NT2/D1 (cell line): ENCODE measurements around the gene NRF1.

Experiments
- DNase-seq: peaks from one replicate; pipeline ENCODE4 v3.0.0-alpha.2; 2011; ENCODE audit warnings: low read depth, low spot score
- H3K27me3 ChIP-seq: 2 replicates; pipeline ENCODE4 v1.6.0; 2011; ENCODE audit warnings: mild to moderate bottlenecking; ENCODE audit not compliant: insufficient read length, insufficient read depth
- H3K36me3 ChIP-seq: 2 replicates; pipeline ENCODE4 v1.6.1; 2011; ENCODE audit warnings: mild to moderate bottlenecking, low read length, mixed read lengths; ENCODE audit not compliant: insufficient read depth, insufficient read length
- H3K4me1 ChIP-seq: 2 replicates; pipeline ENCODE4 v1.5.1; 2011; ENCODE audit not compliant: insufficient read depth, insufficient read length
- H3K4me3 ChIP-seq: 2 replicates; pipeline ENCODE4 v1.5.1; 2011; ENCODE audit warnings: low read depth; ENCODE audit not compliant: insufficient read length
- H3K9ac ChIP-seq: 2 replicates; pipeline ENCODE4 v1.6.0; 2011; ENCODE audit warnings: low read depth; ENCODE audit not compliant: insufficient read length
- H3K9me3 ChIP-seq: 2 replicates; pipeline ENCODE4 v1.5.1; 2011; ENCODE audit warnings: mild to moderate bottlenecking, low read length; ENCODE audit not compliant: insufficient read depth
- SUZ12 ChIP-seq: IDR thresholded peaks from 2 replicates; pipeline ENCODE4 v1.6.1; 2011; ENCODE audit not compliant: insufficient read length, insufficient read depth; ENCODE audit errors: extremely low read depth
- YY1 ChIP-seq: IDR thresholded peaks from 2 replicates; pipeline ENCODE4 v1.6.1; 2011; ENCODE audit not compliant: insufficient read length, insufficient read depth
- ZNF274 ChIP-seq: IDR thresholded peaks from 2 replicates; pipeline ENCODE4 v1.6.1; 2011; ENCODE audit warnings: mild to moderate bottlenecking, low read depth, low read length

Gene NRF1

DNA sequence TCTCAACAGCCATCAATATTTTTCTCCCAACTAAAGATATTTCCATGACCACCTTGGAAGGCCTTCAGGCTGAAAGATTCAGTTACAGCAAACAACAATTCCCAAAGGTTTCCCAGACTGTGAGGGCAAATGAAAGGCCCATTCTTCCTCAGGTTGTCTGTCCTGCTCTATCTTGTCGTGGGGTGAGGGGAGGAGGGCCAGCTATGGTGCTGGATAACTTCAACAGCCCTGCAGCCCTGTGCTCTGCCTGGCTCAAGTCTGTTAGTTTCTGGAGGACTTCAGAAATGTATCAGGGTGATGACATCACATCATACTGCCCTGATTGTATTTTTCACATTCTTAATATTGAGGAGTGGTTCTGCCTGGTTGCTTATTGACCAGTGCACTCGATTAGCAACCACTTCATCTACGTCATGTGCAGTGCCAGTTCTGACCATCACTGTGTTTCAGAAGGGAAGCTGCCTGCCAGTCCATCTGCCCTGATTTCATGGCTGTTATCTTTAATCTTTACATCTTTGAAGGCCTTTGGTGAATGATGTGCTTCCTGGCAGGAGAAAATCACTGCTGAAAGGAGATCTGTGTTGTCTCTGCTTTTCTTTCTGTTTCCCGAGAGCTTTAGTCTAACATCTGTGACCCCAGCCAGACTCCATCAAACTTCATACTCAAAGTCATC lies 135.5 kb downstream of the NRF1 start:
- H3K36me3 ChIP-seq, result peaks cover 25% of the 10 kb centered on the region
- TF ChIP-seq SUZ12 (no peak), YY1 (no peak), ZNF274 (no peak)
- no peak overlapping the region for H3K4me3 ChIP-seq
- no peaks in the 10 kb centered on the region for H3K9me3 ChIP-seq
- no peak overlapping the region for H3K9ac ChIP-seq
- H3K27me3 ChIP-seq, result no peaks in the 10 kb centered on the region
- DNase-seq, result no peak
- H3K4me1 ChIP-seq, result no peaks in the 10 kb centered on the region

- no peaks in the 10 kb centered on the region for H3K9me3 ChIP-seq
- H3K27me3 ChIP-seq, result no peaks in the 10 kb centered on the region
- H3K4me1 ChIP-seq, result no peaks in the 10 kb centered on the region
- H3K9ac ChIP-seq, result no peak overlapping the region
- no peak for DNase-seq
- no peak overlapping the region for H3K4me3 ChIP-seq
- H3K36me3 ChIP-seq, result peaks cover 27% of the 10 kb centered on the region
- TF ChIP-seq YY1 (no peak), SUZ12 (no peak), ZNF274 (no peak)
Observed at GRCh38 chr7:129748356-129749109, 137.0 kb downstream of the NRF1 start.

GRCh38 chr7:129750091-129750490 lies 138.6 kb downstream of the NRF1 start:
- TF ChIP-seq SUZ12, result no peak
- TF ChIP-seq YY1, result no peak
- TF ChIP-seq ZNF274, result no peak
- H3K4me1 ChIP-seq, result no peaks in the 10 kb centered on the region
- H3K9me3 ChIP-seq, result no peaks in the 10 kb centered on the region
- DNase-seq, result no peak
- H3K36me3 ChIP-seq, result peaks cover 31% of the 10 kb centered on the region
- no peak overlapping the region for H3K4me3 ChIP-seq
- H3K27me3 ChIP-seq, result no peaks in the 10 kb centered on the region
- H3K9ac ChIP-seq, result no peak overlapping the region

DNA sequence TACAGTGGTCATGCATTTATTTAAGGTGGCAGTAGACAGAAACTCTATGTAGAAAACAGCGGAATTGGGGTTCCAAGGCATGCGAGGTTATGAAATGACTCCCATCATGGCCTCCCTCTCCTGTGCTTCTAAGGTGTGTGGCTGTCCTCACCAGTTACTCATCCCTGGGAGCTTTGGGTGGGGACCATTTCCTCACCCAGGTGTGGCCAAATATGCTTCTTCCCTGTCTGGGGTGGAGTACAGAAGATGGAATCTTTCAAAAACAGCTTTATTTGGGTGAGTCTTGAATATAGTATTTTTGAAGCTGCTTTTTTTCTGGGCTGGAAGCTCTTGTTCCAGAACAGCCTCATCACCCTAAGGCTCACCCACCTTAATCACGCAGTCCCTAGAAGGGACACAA lies 139.0 kb downstream of the NRF1 start:
- TF ChIP-seq SUZ12 (no peak), ZNF274 (no peak), YY1 (no peak)
- no peaks in the 10 kb centered on the region for H3K27me3 ChIP-seq
- H3K4me1 ChIP-seq, result no peaks in the 10 kb centered on the region
- no peak overlapping the region for H3K4me3 ChIP-seq
- H3K36me3 ChIP-seq, result peaks cover 33% of the 10 kb centered on the region
- H3K9me3 ChIP-seq, result no peaks in the 10 kb centered on the region
- DNase-seq, result no peak
- no peak overlapping the region for H3K9ac ChIP-seq

DNA sequence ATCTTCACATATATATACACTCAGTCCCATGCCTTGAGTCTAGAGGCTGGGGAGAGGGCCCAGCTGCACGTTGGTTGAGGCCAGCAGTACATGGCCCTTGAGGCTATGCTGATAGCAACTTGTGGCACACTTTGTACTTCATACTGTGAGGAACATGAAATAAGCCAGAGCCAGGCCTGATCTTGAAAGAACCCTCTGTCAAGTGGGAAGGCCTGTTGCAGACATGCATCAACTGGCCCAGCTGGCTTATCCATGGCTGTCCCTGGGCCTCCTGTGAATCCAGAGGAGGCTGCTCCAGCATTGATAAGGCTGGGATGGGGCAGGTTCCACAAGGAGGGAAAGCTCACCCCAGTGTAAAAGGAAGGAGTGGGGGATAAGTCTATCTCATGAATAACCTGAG lies 140.4 kb downstream of the NRF1 start:
- Histone ChIP-seq H3K9ac (no peak overlapping the region), H3K36me3 (peaks cover 41% of the 10 kb centered on the region), H3K27me3 (no peaks in the 10 kb centered on the region), H3K4me1 (no peaks in the 10 kb centered on the region), H3K9me3 (no peaks in the 10 kb centered on the region), H3K4me3 (no peak overlapping the region)
- DNase-seq, result no peak
- TF ChIP-seq YY1 (no peak), SUZ12 (no peak)

- no peak overlapping the region for H3K9ac ChIP-seq
- no peaks in the 10 kb centered on the region for H3K27me3 ChIP-seq
- peaks cover 35% of the 10 kb centered on the region for H3K36me3 ChIP-seq
- H3K4me1 ChIP-seq, result no peaks in the 10 kb centered on the region
- no peak for TF ChIP-seq ZNF274
- TF ChIP-seq YY1, result no peak
- no peak for TF ChIP-seq SUZ12
- no peak overlapping the region for H3K4me3 ChIP-seq
- no peaks in the 10 kb centered on the region for H3K9me3 ChIP-seq
- no peak for DNase-seq
Observed at GRCh38 chr7:129752760-129753159, 141.2 kb downstream of the NRF1 start.

- no peaks in the 10 kb centered on the region for H3K27me3 ChIP-seq
- no peak overlapping the region for H3K4me3 ChIP-seq
- TF ChIP-seq YY1 (no peak), ZNF274 (no peak), SUZ12 (no peak)
- H3K4me1 ChIP-seq, result no peaks in the 10 kb centered on the region
- H3K9ac ChIP-seq, result no peak overlapping the region
- DNase-seq, result no peak
- H3K9me3 ChIP-seq, result no peaks in the 10 kb centered on the region
- H3K36me3 ChIP-seq, result peaks cover 31% of the 10 kb centered on the region
Observed at GRCh38 chr7:129754406-129754805, 142.9 kb downstream of the NRF1 start.
